Liver (tissue), 9 donors: ENCODE measurements around the gene ATP13A1. TPM values are rescaled to one million over a fixed set of nuclear protein-coding genes. Genes with fewer than 3 reads are reported as not detected.
"Not testable (repeated sequence)": the region's sequence is repeated elsewhere in the genome, so short reads cannot be mapped to it uniquely, and the experiment has no call there.

ENCODE experiments used
- DNase-seq: peaks from one replicate; pipeline ENCODE4 v3.0.0-alpha.2; 2017; ENCODE audit warnings: low spot score
- H3K27ac ChIP-seq, 2 donors: one replicate each; pipeline ENCODE4 v1.7.0; 2013; ENCODE audit warnings: inconsistent platforms in 2 of 2, low read length in 2 of 2, control low read depth in 1 of 2, low read depth in 1 of 2, mild to moderate bottlenecking in 1 of 2
- H3K27me3 ChIP-seq, 4 donors: one replicate each; pipeline versions ENCODE4 v1.6.1 to v1.7.0; 2013; ENCODE audit warnings: low read length in 3 of 4, inconsistent platforms in 1 of 4, mild to moderate bottlenecking in 1 of 4, moderate library complexity in 1 of 4; ENCODE audit not compliant: control insufficient read depth in 4 of 4, insufficient read depth in 4 of 4
- H3K36me3 ChIP-seq, 4 donors: one replicate each; pipeline versions ENCODE4 v1.6.1 to v1.7.0; 2013; ENCODE audit warnings: low read length in 3 of 4, mild to moderate bottlenecking in 3 of 4, low read depth in 1 of 4, moderate library complexity in 1 of 4; ENCODE audit not compliant: control insufficient read depth in 4 of 4, insufficient read depth in 3 of 4
- H3K4me1 ChIP-seq, 4 donors: one replicate each; pipeline versions ENCODE4 v1.6.1 to v1.7.0; 2013; ENCODE audit warnings: low read length in 3 of 4, mild to moderate bottlenecking in 3 of 4, moderate library complexity in 1 of 4; ENCODE audit not compliant: control insufficient read depth in 4 of 4, insufficient read depth in 4 of 4
- H3K4me3 ChIP-seq, 3 donors: one replicate each; pipeline versions ENCODE4 v1.6.1 to v1.7.0; 2013; ENCODE audit warnings: low read length in 3 of 3, control low read depth in 1 of 3, low read depth in 1 of 3, mild to moderate bottlenecking in 1 of 3
- H3K9ac ChIP-seq, 2 donors: one replicate each; pipeline ENCODE4 v1.7.0; 2013; ENCODE audit warnings: low read length in 2 of 2, mild to moderate bottlenecking in 2 of 2, moderate library complexity in 2 of 2, control low read depth in 1 of 2, low read depth in 1 of 2
- H3K9me3 ChIP-seq, 4 donors: one replicate each; pipeline versions ENCODE4 v1.6.1 to v1.7.0; 2013; ENCODE audit warnings: low read length in 3 of 4; ENCODE audit not compliant: control insufficient read depth in 4 of 4
- EGR1 ChIP-seq, 2 donors: IDR thresholded peaks; 2 replicates each; pipeline ENCODE4 v1.6.1; 2016 to 2018; ENCODE audit warnings: antibody characterized with exemption in 2 of 2, low read depth in 2 of 2
- FOXA2 ChIP-seq: IDR thresholded peaks from 2 replicates; pipeline ENCODE4 v1.6.1; 2016; ENCODE audit warnings: antibody characterized with exemption
- GABPA ChIP-seq, 2 donors: IDR thresholded peaks in 1 of 2; conservative IDR thresholded peaks in 1 of 2; 2 replicates each; pipeline ENCODE4 v1.6.1; 2016; ENCODE audit warnings: antibody characterized with exemption in 2 of 2, mild to moderate bottlenecking in 1 of 2, moderate library complexity in 1 of 2
- HNF4A ChIP-seq, 2 donors: conservative IDR thresholded peaks; 2 replicates each; pipeline ENCODE4 v1.6.1; 2016; ENCODE audit warnings: antibody characterized with exemption in 2 of 2, mild to moderate bottlenecking in 2 of 2
- HNF4G ChIP-seq: IDR thresholded peaks from 2 replicates; pipeline ENCODE4 v1.6.1; 2016; ENCODE audit warnings: antibody characterized with exemption
- NR2F2 ChIP-seq: IDR thresholded peaks from 2 replicates; pipeline ENCODE4 v1.6.1; 2016; ENCODE audit warnings: antibody characterized with exemption
- RAD21 ChIP-seq, 2 donors: IDR thresholded peaks; 2 replicates each; pipeline ENCODE4 v1.6.1; 2016; ENCODE audit warnings: antibody characterized with exemption in 2 of 2, mild to moderate bottlenecking in 2 of 2
- TAF1 ChIP-seq: conservative IDR thresholded peaks from 2 replicates; pipeline ENCODE4 v1.6.1; 2016; ENCODE audit warnings: antibody characterized with exemption, mild to moderate bottlenecking
- WGBS: extraction: QIAGEN DNeasy Blood & Tissue Kit; methylation state at CpG from one replicate; pipeline ENCODE4 v1.1.7; 2013; 5-methylcytosine and 5-hydroxymethylcytosine counted together
- polyA plus RNA-seq, 2 donors: library from polyadenylated mRNA; stranded (reverse) in 1 of 2; unstranded in 1 of 2; fragments of 200-250 nt in 1 of 2; fragments of >200 nt in 1 of 2; fragmentation: Nextera tagmentation in 1 of 2; extraction: Ambion mirVana in 1 of 2; gene quantifications; one replicate each; pipeline versions ENCODE4 v1.2.1 to v1.2.3, GENCODE V29; 2013 to 2015
- total RNA-seq, 2 donors: library from RNA; depleted of rRNA; stranded (reverse); fragments of >200 nt; gene quantifications; one replicate each; pipeline ENCODE4 v1.2.3, GENCODE V29; 2014
- TF ChIP-seq, protein P1 (sequence below): IDR thresholded peaks from 2 replicates; pipeline ENCODE4 v1.6.1; 2016; ENCODE audit warnings: antibody characterized with exemption, mild to moderate bottlenecking
- TF ChIP-seq, protein P2 (sequence below): IDR thresholded peaks from 2 replicates; pipeline ENCODE4 v1.6.1; 2016; ENCODE audit warnings: antibody characterized with exemption
- TF ChIP-seq, protein P3 (sequence below): IDR thresholded peaks from 2 replicates; pipeline ENCODE4 v1.6.1; 2016; ENCODE audit warnings: antibody characterized with exemption
- donor health status: healthy.
- donor health status: healthy.
- donor health status: healthy.
- donor health status: healthy.
- donor health status: healthy.

Gene ATP13A1
- total and polyA plus RNA-seq, 4 donors = 15.1 to 36.5 (median 20.5) TPM

DNA sequence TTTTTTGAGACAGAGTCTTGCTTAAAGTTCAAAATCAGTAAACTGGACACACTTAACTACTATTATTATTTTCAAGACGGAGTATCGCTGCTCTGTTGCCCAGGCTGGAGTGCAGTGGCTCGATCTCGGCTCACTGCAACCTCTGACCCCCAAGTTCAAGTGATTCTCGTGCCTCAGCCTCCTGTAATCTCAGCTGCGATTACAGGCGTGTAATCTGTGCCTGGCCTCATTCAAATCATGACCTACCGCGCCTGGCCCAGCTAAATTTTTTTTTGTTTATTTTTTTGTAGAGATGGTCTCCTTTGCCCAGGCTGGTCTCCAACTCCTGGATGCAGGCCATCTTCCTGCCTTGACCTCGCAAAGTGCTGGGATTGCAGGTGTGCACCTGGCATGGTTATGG lies 28.2 kb upstream of the ATP13A1 start:
- no peak for DNase-seq
- TF ChIP-seq HNF4A (conservative IDR thresholded peaks at IDR 0.05) (no peak), RAD21 (IDR thresholded peaks at IDR 0.05) (no peak), TAF1 (no peak), NR2F2 (no peak), HNF4G (no peak), EGR1 (IDR thresholded peaks at IDR 0.05; ENCODE audit: low read depth in 2 of 2) (no peak), FOXA2 (no peak)
- TF ChIP-seq, protein P1, sequence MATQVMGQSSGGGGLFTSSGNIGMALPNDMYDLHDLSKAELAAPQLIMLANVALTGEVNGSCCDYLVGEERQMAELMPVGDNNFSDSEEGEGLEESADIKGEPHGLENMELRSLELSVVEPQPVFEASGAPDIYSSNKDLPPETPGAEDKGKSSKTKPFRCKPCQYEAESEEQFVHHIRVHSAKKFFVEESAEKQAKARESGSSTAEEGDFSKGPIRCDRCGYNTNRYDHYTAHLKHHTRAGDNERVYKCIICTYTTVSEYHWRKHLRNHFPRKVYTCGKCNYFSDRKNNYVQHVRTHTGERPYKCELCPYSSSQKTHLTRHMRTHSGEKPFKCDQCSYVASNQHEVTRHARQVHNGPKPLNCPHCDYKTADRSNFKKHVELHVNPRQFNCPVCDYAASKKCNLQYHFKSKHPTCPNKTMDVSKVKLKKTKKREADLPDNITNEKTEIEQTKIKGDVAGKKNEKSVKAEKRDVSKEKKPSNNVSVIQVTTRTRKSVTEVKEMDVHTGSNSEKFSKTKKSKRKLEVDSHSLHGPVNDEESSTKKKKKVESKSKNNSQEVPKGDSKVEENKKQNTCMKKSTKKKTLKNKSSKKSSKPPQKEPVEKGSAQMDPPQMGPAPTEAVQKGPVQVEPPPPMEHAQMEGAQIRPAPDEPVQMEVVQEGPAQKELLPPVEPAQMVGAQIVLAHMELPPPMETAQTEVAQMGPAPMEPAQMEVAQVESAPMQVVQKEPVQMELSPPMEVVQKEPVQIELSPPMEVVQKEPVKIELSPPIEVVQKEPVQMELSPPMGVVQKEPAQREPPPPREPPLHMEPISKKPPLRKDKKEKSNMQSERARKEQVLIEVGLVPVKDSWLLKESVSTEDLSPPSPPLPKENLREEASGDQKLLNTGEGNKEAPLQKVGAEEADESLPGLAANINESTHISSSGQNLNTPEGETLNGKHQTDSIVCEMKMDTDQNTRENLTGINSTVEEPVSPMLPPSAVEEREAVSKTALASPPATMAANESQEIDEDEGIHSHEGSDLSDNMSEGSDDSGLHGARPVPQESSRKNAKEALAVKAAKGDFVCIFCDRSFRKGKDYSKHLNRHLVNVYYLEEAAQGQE = no peak
- TF ChIP-seq, protein P2, sequence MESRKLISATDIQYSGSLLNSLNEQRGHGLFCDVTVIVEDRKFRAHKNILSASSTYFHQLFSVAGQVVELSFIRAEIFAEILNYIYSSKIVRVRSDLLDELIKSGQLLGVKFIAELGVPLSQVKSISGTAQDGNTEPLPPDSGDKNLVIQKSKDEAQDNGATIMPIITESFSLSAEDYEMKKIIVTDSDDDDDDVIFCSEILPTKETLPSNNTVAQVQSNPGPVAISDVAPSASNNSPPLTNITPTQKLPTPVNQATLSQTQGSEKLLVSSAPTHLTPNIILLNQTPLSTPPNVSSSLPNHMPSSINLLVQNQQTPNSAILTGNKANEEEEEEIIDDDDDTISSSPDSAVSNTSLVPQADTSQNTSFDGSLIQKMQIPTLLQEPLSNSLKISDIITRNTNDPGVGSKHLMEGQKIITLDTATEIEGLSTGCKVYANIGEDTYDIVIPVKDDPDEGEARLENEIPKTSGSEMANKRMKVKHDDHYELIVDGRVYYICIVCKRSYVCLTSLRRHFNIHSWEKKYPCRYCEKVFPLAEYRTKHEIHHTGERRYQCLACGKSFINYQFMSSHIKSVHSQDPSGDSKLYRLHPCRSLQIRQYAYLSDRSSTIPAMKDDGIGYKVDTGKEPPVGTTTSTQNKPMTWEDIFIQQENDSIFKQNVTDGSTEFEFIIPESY = no peak
- TF ChIP-seq, protein P3, sequence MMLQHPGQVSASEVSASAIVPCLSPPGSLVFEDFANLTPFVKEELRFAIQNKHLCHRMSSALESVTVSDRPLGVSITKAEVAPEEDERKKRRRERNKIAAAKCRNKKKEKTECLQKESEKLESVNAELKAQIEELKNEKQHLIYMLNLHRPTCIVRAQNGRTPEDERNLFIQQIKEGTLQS = no peak
- H3K36me3 ChIP-seq = no peaks in the 10 kb centered on the region
- peaks cover 0 to 3% (median 2%) of the 10 kb centered on the region in 4 donors for H3K9me3 ChIP-seq
- H3K9ac ChIP-seq = no peak overlapping the region
- no peaks in the 10 kb centered on the region for H3K27me3 ChIP-seq
- no peak overlapping the region for H3K27ac ChIP-seq
- no peak overlapping the region for H3K4me3 ChIP-seq
- 92% methylated on average over 10 of the region's 10 CpGs for WGBS
- H3K4me1 ChIP-seq = no peaks in the 10 kb centered on the region

DNA sequence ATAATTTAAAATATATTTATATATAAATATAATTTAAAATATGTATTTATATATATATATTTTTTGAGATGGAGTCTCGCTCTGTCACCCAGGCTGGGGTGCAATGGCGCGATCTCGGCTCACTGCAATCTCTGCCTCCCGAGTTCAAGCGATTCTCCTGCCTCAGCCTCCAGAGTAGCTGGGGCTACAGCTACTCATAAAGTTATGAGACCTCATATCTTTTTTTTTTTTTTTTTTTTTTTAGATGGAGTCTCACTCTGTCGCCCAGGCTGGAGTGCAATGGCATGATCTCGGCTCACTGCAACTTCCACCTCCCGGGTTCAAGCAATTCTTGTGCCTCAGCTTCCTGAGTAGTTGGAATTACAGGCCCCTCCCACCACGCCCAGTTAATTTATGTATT lies 25.5 kb upstream of the ATP13A1 start:
- not testable (repeated sequence) for H3K27ac ChIP-seq, H3K4me1 ChIP-seq, H3K27me3 ChIP-seq, DNase-seq, H3K9me3 ChIP-seq, H3K4me3 ChIP-seq, H3K36me3 ChIP-seq, H3K9ac ChIP-seq
- 97% methylated on average over 10 of the region's 10 CpGs for WGBS

DNA sequence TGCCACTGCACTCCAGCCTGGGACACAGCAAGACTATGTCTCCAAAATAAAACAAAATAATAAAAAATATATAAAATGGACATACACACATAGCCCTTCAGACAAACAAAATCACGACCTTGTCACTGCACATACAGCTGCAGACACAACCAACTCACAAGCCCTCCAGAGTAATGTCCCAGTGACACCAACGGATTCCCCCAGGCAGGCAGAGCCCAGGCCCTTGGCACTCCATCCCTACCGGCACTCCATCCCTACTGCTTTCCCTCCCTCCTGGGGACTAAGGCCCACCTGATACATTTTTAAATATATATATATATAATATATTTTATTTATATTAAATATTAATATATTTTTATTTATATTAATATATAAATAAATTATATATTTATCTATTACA lies 23.6 kb upstream of the ATP13A1 start:
- Histone ChIP-seq H3K9ac (no peak overlapping the region), H3K4me3 (no peak overlapping the region), H3K9me3 (peaks cover 3 to 14% (median 10%) of the 10 kb centered on the region in 4 donors), H3K4me1 (no peaks in the 10 kb centered on the region), H3K36me3 (no peaks in the 10 kb centered on the region), H3K27me3 (no peaks in the 10 kb centered on the region), H3K27ac (no peak overlapping the region)
- no peak for DNase-seq
- TF ChIP-seq GABPA (IDR thresholded peaks at IDR 0.05 in 1 of 2, conservative IDR thresholded peaks at IDR 0.05 in 1 of 2) = no peak
- no peak for TF ChIP-seq TAF1
- WGBS = 95% methylated on average over 3 of the region's 3 CpGs
